CMK (cell line): ENCODE results near the gene TFRC.
"Not testable (repeated sequence)": the region's sequence is repeated elsewhere in the genome, so short reads cannot be mapped to it uniquely, and the experiment has no call there.

Experiments
- DNase-seq: peaks from one replicate; pipeline ENCODE4 v3.0.0-alpha.2; 2010; ENCODE audit warnings: low read depth

TFRC gene

GRCh38 chr3:196081002-196081833, 672 bp downstream of the TFRC start:
- DNase-seq = no peak

DNA sequence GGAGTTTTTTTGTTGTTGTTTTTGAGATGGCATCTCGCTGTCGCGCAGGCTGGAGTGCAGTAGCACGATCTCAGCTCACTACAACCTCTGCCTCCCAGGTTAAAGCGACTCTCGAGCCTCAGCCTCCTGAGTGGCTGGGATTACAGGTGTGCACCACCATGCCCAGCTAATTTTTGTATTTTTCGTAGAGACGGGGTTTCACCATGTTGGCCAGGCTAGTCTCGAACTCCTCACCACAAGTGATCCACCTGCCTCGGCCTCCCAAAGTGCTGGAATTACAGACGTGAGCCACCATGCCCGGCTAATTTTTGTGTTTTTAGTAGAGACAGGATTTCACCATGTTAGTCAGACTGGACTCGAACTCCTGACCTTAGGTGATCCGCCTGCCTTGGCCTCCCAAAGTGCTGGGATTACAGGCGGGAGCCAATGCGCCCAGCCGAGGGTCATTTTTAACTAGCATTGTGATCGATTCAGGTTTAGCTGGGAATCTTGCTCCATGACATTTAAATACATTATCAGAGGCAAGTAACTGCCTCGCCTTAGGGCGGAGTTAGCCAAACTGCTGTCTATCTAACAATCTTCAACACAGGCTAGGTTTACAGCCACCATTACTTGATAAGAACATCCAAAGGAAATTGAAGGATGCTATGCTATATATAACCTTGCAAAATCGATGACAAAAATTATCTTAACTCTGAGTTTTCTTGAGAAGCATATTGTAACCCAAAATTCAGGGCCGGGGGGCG, 1.6 kb downstream of the TFRC start:
- not testable (repeated sequence) for DNase-seq

DNA sequence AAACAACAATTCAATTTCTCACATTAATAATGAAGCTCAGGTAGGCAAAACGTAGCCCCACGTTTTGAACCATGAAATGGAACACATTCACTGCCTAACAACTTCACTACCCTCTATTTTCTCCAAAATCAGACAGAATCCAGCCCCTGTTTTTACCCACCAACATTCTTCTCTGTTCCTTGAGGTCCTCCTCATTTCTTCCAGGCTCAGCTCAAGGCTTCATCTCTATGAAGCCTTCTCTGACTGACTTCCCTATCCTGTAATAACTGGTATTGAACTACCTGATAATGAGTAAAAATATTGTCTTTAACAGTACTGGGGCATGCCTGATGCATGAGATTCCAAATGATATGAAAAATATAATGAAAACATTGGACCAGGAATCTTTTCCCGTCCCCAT, 2.2 kb downstream of the TFRC start:
- no peak for DNase-seq

- no peak for DNase-seq
Observed at GRCh38 chr3:196075013-196075412, 6.9 kb downstream of the TFRC start.

DNA sequence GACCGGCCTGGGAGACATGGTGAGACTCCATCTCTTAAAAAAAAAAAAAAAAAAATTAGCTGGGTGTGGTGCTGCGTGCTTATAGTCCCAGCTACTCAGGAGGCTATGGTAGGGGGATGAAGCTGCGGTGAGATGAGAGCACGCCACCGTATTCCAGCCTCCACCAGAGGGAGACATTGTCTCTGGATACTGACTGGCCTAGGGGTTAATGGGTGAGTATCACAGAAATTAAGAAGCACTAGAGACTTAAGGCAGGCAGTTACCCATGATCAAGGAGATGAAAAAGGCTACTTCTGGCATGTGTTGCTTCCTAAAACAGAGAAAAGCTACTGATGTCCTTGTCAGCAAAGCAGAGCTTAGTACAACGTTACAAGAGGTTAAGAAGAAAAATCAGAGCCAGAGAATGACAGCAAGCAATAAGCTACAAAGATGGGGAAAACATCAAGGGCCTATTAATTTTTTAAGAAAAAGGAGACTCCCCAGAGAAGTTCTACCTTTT, 8.6 kb downstream of the TFRC start:
- peak; percentile 54 for DNase-seq

- no peak for DNase-seq
Observed at GRCh38 chr3:196072313-196072712, 9.6 kb downstream of the TFRC start.

DNA sequence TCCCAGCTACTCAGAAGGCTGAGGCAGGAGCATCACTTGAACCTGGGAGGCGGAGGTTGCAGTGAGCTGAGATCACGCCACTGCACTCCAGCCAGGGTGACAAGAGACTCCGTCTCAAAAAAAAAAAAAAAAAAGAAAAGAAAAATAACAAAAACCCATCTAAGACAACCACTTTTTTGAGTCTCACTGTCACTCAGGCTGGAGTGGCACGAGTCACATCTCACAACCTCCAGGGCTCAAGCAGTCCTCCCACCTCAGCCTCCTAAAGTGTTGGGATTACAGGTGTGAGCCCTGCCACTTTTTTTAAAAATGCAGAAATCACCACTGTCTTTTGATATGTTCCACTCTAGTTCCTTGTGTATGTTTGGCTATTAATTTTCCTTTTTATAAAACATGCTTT, 13.1 kb downstream of the TFRC start:
- DNase-seq = not testable (repeated sequence)

DNA sequence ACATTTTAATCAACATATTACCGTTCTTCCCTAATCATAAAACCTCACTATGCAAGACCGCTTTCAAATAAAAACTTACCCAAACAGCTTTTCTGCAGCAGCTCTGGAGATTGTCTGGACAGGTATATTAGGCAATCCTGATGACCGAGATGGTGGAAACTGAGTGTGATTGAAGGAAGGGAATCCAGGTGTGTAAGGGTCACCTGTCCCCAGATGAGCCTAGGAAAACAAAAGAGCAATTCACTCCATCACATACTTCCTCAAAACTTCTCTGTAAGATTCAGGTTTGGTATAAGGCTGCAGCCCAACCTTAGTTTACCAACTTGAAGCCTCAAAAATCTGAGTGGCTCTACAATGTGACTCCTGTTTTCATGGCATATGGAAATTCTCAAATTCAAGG, 14.5 kb downstream of the TFRC start:
- DNase-seq = no peak

DNA sequence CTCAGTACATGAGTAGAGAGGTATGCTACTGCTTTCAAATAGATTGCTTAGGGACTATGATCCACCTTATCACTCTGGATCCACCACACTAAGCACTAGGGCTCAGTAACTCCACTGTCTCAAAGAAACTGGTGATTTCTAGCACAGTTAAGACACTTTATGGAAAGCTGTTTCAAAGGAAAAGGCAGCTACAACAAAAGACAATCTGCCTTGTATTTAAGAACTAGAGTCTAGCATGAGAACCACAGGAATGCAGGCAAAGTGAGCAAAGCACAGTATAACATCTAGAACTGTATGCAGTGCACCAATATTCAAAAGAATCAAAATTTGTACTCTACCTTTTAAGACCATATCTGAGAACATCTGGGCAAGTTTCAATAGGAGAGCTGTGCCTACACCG, 17.9 kb downstream of the TFRC start:
- no peak for DNase-seq

GRCh38 chr3:196063456-196063855, 18.4 kb downstream of the TFRC start:
- DNase-seq = no peak

DNA sequence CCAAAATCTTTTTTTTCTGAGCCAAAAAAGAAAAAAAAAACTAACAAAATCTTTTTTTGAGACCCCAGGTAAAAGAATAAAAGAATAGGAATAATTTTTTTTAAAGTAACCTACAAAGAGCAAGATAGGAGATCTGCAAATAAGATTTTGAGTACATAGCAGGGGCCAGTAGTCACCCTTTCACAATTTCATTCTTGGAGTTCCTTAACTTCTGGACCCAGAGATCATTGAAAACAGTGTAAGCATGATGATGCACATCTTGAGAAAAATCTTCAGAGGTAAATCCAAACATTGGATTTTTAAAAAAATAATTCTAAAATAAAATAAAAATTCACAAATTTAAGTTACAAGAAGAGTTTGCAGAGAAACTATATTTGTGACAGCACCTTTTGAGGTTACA, 18.8 kb downstream of the TFRC start:
- no peak for DNase-seq

DNA sequence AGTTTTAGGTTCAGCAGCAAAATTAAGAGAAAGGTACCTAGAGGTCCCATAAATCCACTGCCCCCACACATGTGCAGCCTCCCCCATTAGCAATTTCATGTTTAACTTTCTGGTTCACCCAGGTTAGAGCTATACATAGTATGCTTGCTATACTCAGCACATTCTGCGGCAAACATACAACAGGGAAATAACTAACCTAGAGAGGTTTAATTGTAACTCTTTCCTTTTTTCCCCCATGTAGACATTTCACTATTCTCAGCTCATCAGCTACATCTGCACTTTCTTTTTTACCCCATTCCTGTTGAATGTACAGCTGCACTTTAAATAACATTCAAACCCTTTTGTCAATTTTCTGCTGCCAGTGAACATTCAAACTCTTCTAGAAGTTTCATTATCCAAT, 21.1 kb downstream of the TFRC start:
- DNase-seq = no peak

- no peak for DNase-seq
Observed at GRCh38 chr3:196057760-196058331, 24.0 kb downstream of the TFRC start.

GRCh38 chr3:196056371-196056770, 25.5 kb downstream of the TFRC start:
- not testable (repeated sequence) for DNase-seq

- no peak for DNase-seq
Observed at GRCh38 chr3:196055683-196056270, 26.1 kb downstream of the TFRC start.

- DNase-seq = no peak
Observed at GRCh38 chr3:196055240-196055639, 26.6 kb downstream of the TFRC start.

DNA sequence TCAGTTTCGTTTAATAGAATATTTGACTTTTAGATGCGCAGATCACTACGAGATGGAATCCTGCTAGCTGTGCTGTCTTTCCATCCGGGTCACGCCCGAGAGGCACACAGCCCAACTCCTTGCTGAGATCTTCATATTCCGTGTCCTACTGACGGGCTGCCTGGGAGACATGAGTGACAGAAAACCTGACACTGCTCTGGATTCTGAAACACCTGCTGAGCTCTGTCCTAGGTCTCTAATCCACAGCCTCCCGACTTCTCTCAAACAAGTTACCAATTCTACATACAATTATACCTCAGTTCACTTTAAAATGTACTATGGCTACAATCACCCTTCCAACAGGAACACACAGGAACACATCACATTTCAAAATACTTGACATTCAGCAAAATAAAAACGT, 27.2 kb downstream of the TFRC start:
- DNase-seq = no peak

- DNase-seq = no peak
Observed at GRCh38 chr3:196053487-196053886, 28.4 kb downstream of the TFRC start.

DNA sequence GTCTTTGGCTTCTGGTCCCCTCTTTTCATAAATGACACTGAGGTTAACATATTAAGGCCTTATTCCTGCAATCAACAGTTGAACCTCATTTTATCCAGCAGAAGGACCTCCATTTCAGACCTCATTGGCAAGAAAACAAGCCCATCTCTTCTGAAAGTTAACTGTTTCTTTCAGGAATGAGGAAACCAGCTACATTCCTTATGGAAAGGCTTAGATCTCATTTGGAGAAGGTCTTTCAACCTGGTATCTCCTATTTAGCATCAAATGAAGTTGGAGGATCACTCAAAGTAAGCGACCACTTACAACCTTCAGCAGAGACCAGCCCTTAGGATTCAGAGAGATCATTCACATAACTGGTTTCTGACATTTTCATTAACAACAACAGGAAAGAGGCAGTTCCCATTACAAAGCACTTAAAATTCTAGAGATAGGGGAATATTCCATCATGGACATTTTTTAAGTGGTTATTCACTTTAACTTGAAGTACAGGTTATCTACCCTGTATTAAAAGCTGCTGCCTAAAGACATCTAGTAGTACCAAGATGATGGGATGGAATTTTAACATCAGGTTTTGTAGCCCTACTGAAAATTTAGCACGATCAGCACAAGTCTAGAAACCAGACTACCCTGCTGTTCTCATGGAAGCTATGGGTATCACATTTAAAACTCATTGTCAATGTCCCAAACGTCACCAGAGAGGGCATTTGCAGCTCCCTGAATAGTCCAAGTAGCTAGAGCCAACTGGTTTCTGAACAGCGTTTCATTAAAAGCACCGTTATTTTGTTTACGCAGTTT, 30.4 kb downstream of the TFRC start:
- no peak for DNase-seq

DNA sequence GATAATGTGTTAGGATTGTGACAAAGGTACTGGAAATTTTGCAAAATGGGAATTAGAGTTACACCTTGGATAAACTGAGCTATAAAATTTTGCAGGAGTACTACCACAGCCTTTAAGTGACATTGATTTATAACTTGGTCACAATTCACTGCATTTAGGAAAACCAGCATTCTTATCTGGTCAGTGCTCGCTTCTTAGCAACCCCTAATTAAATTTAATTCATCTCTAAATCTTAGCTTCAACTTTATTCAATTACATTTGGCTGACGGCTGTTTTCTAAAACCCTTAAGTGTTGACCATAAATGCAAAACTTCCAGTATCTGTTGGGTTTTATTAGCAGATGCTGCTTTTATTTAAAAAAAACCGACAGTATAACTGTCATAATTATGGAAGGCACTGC, 31.3 kb downstream of the TFRC start:
- DNase-seq = no peak

- no peak for DNase-seq
Observed at GRCh38 chr3:196049653-196050052, 32.2 kb downstream of the TFRC start.
